GM12878 (cell line): ENCODE results near the gene CASQ1. TPM values are rescaled to one million over a fixed set of nuclear protein-coding genes. Genes with fewer than 3 reads are reported as not detected.

Experiments used
- ATAC-seq: fragments of 200-7000 bp; cut with Tn5 transposase; 3 replicates; pipeline ENCODE4 v1.9.1; 2020; ENCODE audit warnings: mild to moderate bottlenecking, moderate library complexity
- BruUV-seq: library from RNA; stranded (reverse); fragments of 400-500 nt; replicated peaks from 2 replicates; lab custom pipeline; 2021; lab: Mats Ljungman, UMichigan
- CTCF ChIA-PET: fragments of 300-600 bp; sonication (Branson Sonifier 250); formaldehyde crosslinking; extraction: SDS; loops from one replicate; lab custom pipeline; 2021; ENCODE audit warnings: inconsistent platforms; lab: Yijun Ruan, JAX
- POLR2A ChIA-PET: fragments of 350-600 bp; formaldehyde crosslinking; extraction: SDS; loops from one replicate; lab custom pipeline; 2021; ENCODE audit warnings: inconsistent platforms; lab: Charles Lee
- RAD21 ChIA-PET: fragments of 300-600 bp; sonication (Branson Sonifier 250); formaldehyde crosslinking; loops from one replicate; lab custom pipeline; 2023; ENCODE audit warnings: antibody characterized with exemption; ENCODE audit not compliant: unreplicated experiment; lab: Charles Lee
- SMC1A ChIA-PET: fragments of 300-600 bp; sonication (Branson Sonifier 250); formaldehyde crosslinking; loops from one replicate; lab custom pipeline; 2023; ENCODE audit not compliant: unreplicated experiment, uncharacterized antibody; lab: Charles Lee
- DNase-seq: peaks from one replicate; pipeline ENCODE4 v3.0.0-alpha.2; 2011; ENCODE audit warnings: low read depth, low spot score
- FAIRE-seq: peaks from 3 replicates; lab custom pipeline; 2011; peaks lifted over from hg19 to GRCh38; lab: Jason Lieb, UNC
- H2AFZ ChIP-seq: 2 replicates; pipeline ENCODE4 v1.6.0; 2011; ENCODE audit warnings: low read depth, low read length, control low read depth; ENCODE audit not compliant: control insufficient read depth
- H3K27ac ChIP-seq: 2 replicates; pipeline ENCODE4 v1.5.1; 2011; ENCODE audit warnings: control low read depth; ENCODE audit not compliant: control insufficient read depth, insufficient read depth
- H3K27me3 ChIP-seq, 2 experiments: replicated peaks in 1 of 2; 2 replicates each; pipeline versions ENCODE4 v1.6.0 to v1.6.1; 2011; ENCODE audit warnings: low read length in 1 of 2; ENCODE audit not compliant: control insufficient read depth in 2 of 2, insufficient read depth in 2 of 2
- H3K36me3 ChIP-seq, 2 experiments: 2 replicates each; pipeline ENCODE4 v1.5.1; 2011; ENCODE audit warnings: low read length in 1 of 2; ENCODE audit not compliant: control insufficient read depth in 2 of 2, insufficient read depth in 2 of 2
- H3K4me1 ChIP-seq: 2 replicates; pipeline ENCODE4 v1.6.1; 2011; ENCODE audit warnings: mild to moderate bottlenecking, low read length, moderate library complexity, mixed read lengths; ENCODE audit not compliant: control insufficient read depth, insufficient read depth
- H3K4me2 ChIP-seq: 2 replicates; pipeline ENCODE4 v1.6.0; 2011; ENCODE audit warnings: control low read depth; ENCODE audit not compliant: control insufficient read depth, insufficient read depth
- H3K4me3 ChIP-seq: fragments of 200-600 bp; sonication (generic); 2 replicates; pipeline ENCODE4 v1.5.1; 2016
- H3K79me2 ChIP-seq: 2 replicates; pipeline ENCODE4 v1.6.0; 2011; ENCODE audit warnings: low read length; ENCODE audit not compliant: control insufficient read depth, insufficient read depth
- H3K9ac ChIP-seq: 2 replicates; pipeline ENCODE4 v1.8.0; 2011; ENCODE audit warnings: low read length, control low read depth, mixed read lengths; ENCODE audit not compliant: control insufficient read depth, insufficient read depth
- H3K9me3 ChIP-seq: replicated peaks from 3 replicates; pipeline ENCODE4 v1.5.1; 2011; ENCODE audit warnings: mild to moderate bottlenecking, low read length; ENCODE audit not compliant: control insufficient read depth, insufficient read depth
- H4K20me1 ChIP-seq: 2 replicates; pipeline ENCODE4 v1.6.0; 2011; ENCODE audit not compliant: control insufficient read depth, insufficient read depth
- EP300 ChIP-seq, 2 experiments: fragments of 150-350 bp in 1 of 2; IDR thresholded peaks; 2 replicates each; pipeline ENCODE4 v1.6.1; 2011 to 2012; ENCODE audit warnings: low read depth in 2 of 2, low read length in 2 of 2, borderline replicate concordance in 1 of 2, improper control_type of control experiment in 1 of 2, inconsistent platforms in 1 of 2; ENCODE audit not compliant: control insufficient read depth in 1 of 2
- ESRRA ChIP-seq: IDR thresholded peaks from 2 replicates; pipeline ENCODE4 v1.6.1; 2012; ENCODE audit warnings: mild to moderate bottlenecking, low read length, improper control_type of control experiment
- NFYB ChIP-seq: IDR thresholded peaks from 2 replicates; pipeline ENCODE4 v1.6.1; 2011; ENCODE audit warnings: low read depth, mild to moderate bottlenecking, low read length, improper control_type of control experiment, moderate library complexity; ENCODE audit not compliant: insufficient read depth
- NR2F1 ChIP-seq: fragments of 450-650 bp; conservative IDR thresholded peaks from 2 replicates; pipeline ENCODE4 v1.6.1; 2017; ENCODE audit warnings: mild to moderate bottlenecking
- RAD21 ChIP-seq: IDR thresholded peaks from 2 replicates; pipeline ENCODE4 v1.6.1; 2011; ENCODE audit warnings: mild to moderate bottlenecking, low read depth, low read length, moderate library complexity; ENCODE audit not compliant: insufficient read depth
- SIN3A ChIP-seq: IDR thresholded peaks from 2 replicates; pipeline ENCODE4 v1.6.1; 2012; ENCODE audit warnings: low read depth, low read length, improper control_type of control experiment
- SMAD5 ChIP-seq: IDR thresholded peaks from 2 replicates; pipeline ENCODE4 v1.6.1; 2016; ENCODE audit warnings: antibody characterized with exemption, low read depth
- STAT1 ChIP-seq: fragments of 450-650 bp; conservative IDR thresholded peaks from 2 replicates; pipeline ENCODE4 v1.6.1; 2014; ENCODE audit warnings: antibody characterized with exemption, mild to moderate bottlenecking
- SUPT20H ChIP-seq: IDR thresholded peaks from 2 replicates; pipeline ENCODE4 v1.6.1; 2011; ENCODE audit warnings: low read depth, mild to moderate bottlenecking, low read length, moderate library complexity, borderline replicate concordance; ENCODE audit not compliant: control insufficient read depth
- TBL1XR1 ChIP-seq: IDR thresholded peaks from 2 replicates; pipeline ENCODE4 v1.6.1; 2012; ENCODE audit warnings: low read depth, low read length, improper control_type of control experiment
- ZBED1 ChIP-seq: IDR thresholded peaks from 2 replicates; pipeline ENCODE4 v1.6.1; 2016; ENCODE audit warnings: borderline replicate concordance
- WGBS: methylation state at CpG from one replicate; pipeline ENCODE4 v1.1.6; 2016; ENCODE audit warnings: low lambda C conversion rate; ENCODE audit not compliant: insufficient replicate concordance, insufficient coverage; ENCODE audit errors: missing lambda C conversion rate; 5-methylcytosine and 5-hydroxymethylcytosine counted together
- in situ Hi-C: fragments of 300-500 bp; cut with MboI; formaldehyde crosslinking; loops from 9 replicates; pipeline ENCODE4 v1.14.3; 2018; ENCODE audit warnings: mixed read lengths
- intact Hi-C: fragments of 100-400 bp; cut with micrococcal nuclease; formaldehyde crosslinking; loops from one replicate; pipeline ENCODE4 v1.14.2; 2022; ENCODE audit not compliant: unreplicated experiment
- polyA plus RNA-seq, 11 experiments: library from polyadenylated mRNA; depleted of rRNA in 4 of 11; unstranded in 6 of 11; stranded (reverse) in 5 of 11; fragments of >200 nt; fragmentation: Nextera tagmentation in 4 of 11; fragmentation: Illumina TruSeq in 1 of 11; extraction: Ambion mirVana in 4 of 11; extraction: Trizol in 1 of 11; gene quantifications; 1 replicate in 1 of 11; 2 replicates in 10 of 11; pipeline versions ENCODE4 v1.2.1 to v1.2.3, GENCODE V29; 2011 to 2016; ENCODE audit warnings: inconsistent platforms in 2 of 11, missing spikeins in 2 of 11, low read depth in 1 of 11
- total RNA-seq, 4 experiments: library from RNA; depleted of rRNA in 3 of 4; stranded (reverse); fragments of >200 nt in 3 of 4; fragmentation: Illumina TruSeq in 1 of 4; extraction: Trizol in 1 of 4; gene quantifications; 2 replicates each; pipeline versions ENCODE4 v1.2.1 to v1.2.3, GENCODE V29; 2013 to 2021

CASQ1 gene
- total and polyA plus RNA-seq, 10 of the 15 experiments (the other 5 are each of a cell fraction or from before 2014, with no cell fraction given) = 0.10 to 0.77 (median 0.34) TPM

DNA sequence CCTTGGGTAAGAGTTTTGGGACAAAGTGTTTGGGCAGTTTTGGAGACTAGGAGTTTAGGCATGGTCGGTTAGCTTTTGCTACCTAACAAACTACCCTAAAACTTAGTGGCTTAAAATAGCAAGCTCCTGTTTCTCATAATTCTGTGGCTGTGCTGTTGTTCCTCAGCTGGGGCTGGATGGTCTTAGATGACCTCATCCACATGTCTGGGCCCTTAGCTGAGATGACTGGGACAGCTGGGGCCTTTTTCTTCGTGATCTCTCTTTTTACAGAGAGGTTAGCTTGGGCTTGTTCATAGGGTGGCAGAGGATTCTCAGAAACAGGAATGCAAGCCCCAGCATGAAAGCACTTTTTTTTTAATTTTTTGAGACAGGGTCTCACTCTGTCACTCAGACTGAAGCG lies 32.3 kb upstream of the CASQ1 start:
- Histone ChIP-seq H3K36me3 (no peaks in the 10 kb centered on the region), H4K20me1 (no peaks in the 10 kb centered on the region), H3K27ac (no peak overlapping the region), H3K4me1 (peaks cover 12% of the 10 kb centered on the region), H3K79me2 (no peaks in the 10 kb centered on the region)
- 48% methylated on average over 3 of the region's 3 CpGs for WGBS
- no peak for DNase-seq
- in situ Hi-C loops = no loop called here
- TF ChIP-seq ZBED1 (no peak), SIN3A (no peak), ESRRA (no peak), NFYB (no peak), SUPT20H (no peak), TBL1XR1 (no peak)
- TF ChIP-seq, all 136 proteins: peak for 0
- FAIRE-seq (no peak), ATAC-seq (no peak)
- no peak overlapping the region for H3K4me2 ChIP-seq
- H3K4me3 ChIP-seq = no peak overlapping the region
- no peak overlapping the region for H3K9ac ChIP-seq
- ChIA-PET CTCF (interaction anchor here (0.6 to 1.1 kb wide), 3 partner anchors 94 to 239 kb away, joined by 3 read pairs; no protein-coding TSS in a partner anchor), SMC1A (no interaction called here), POLR2A (no interaction called here), RAD21 (no interaction called here)
- H3K27me3 ChIP-seq = no peaks in the 10 kb centered on the region
- intact Hi-C loops = no loop called here
- H3K9me3 ChIP-seq = no peaks in the 10 kb centered on the region
- no peak overlapping the region for H2AFZ ChIP-seq
- BruUV-seq = no TSS peak

DNA sequence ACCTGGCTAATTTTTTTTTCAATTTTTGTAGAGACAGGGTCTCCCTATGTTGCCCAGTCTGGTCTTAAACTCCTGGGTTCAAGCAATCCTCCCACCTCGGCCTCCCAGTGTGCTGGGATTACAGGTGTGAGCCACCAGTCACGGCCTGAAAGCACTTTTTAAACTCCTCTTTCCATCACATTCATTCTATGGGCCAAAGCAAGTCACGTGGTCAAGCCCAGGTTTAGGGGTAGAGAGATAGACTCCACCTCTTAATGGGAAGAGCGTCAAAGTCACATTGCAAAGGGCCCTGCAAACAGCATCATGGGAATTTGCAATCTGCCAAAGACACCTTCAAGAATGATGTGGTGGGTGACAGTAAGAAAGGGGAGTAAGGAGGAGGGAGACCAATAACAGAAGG lies 31.8 kb upstream of the CASQ1 start:
- no peaks in the 10 kb centered on the region for H3K79me2 ChIP-seq
- no peak overlapping the region for H3K27ac ChIP-seq
- DNase-seq (no peak), FAIRE-seq (no peak), ATAC-seq (no peak)
- H3K4me1 ChIP-seq = peaks cover 12% of the 10 kb centered on the region
- H3K9ac ChIP-seq = no peak overlapping the region
- ChIA-PET CTCF (interaction anchor here (0.6 to 1.1 kb wide), 4 partner anchors 32 to 238 kb away, joined by 3 to 4 read pairs (median 3); no protein-coding TSS in a partner anchor), POLR2A (no interaction called here), SMC1A (interaction anchor here (1.4 kb wide), 1 partner anchor 218 kb away, joined by 5 read pairs; no protein-coding TSS in a partner anchor), RAD21 (no interaction called here)
- intact Hi-C loops = no loop called here
- H3K9me3 ChIP-seq = no peaks in the 10 kb centered on the region
- H3K4me2 ChIP-seq = no peak overlapping the region
- no peaks in the 10 kb centered on the region for H3K27me3 ChIP-seq
- H3K36me3 ChIP-seq = no peaks in the 10 kb centered on the region
- whole genome bisulfite sequencing = 10% methylated on average over 4 of the region's 4 CpGs
- no peak overlapping the region for H2AFZ ChIP-seq
- no peak overlapping the region for H3K4me3 ChIP-seq
- BruUV-seq = no TSS peak
- TF ChIP-seq NR2F1 (no peak), EP300 (IDR thresholded peaks at IDR 0.05; ENCODE audit: borderline replicate concordance in 1 of 2, control insufficient read depth in 1 of 2, low read depth in 2 of 2, low read length in 2 of 2) (no peak), SMAD5 (no peak), STAT1 (no peak), RAD21 (no peak)
- in situ Hi-C loops = no loop called here
- H4K20me1 ChIP-seq = no peaks in the 10 kb centered on the region
